ENCODE results near the gene GATA1.

The GATA1 gene

GRCh38 chrX:48786341-48786800 is at the start of gene GATA1:
TSS of gene GATA1 (plus strand) at chrX:48786590. CDS start at chrX:48791110, 4,520 bp downstream.
- no peak for DNase-seq

GRCh38 chrX:48736878-48737212 is 49.5 kb upstream of the GATA1 start:
- DNase-seq, result no peak

- DNase-seq, result peak; percentile 73 to 83
Measured at GRCh38 chrX:48737213-48737938, 49.0 kb upstream of the GATA1 start.

- DNase-seq, result no peak
Measured at GRCh38 chrX:48737940-48738339, 48.5 kb upstream of the GATA1 start.

- DNase-seq, result no peak
Measured at GRCh38 chrX:48741834-48742233, 44.6 kb upstream of the GATA1 start.

- DNase-seq, result no peak
Measured at GRCh38 chrX:48745222-48745621, 41.2 kb upstream of the GATA1 start.

- no peak for DNase-seq
Measured at GRCh38 chrX:48747415-48748016, 38.9 kb upstream of the GATA1 start.

GRCh38 chrX:48749182-48749581 is 37.2 kb upstream of the GATA1 start:
- DNase-seq, result no peak

- DNase-seq, result no peak
Measured at GRCh38 chrX:48751343-48751742, 35.0 kb upstream of the GATA1 start.

- no peak for DNase-seq
Measured at GRCh38 chrX:48752498-48752897, 33.9 kb upstream of the GATA1 start.

GRCh38 chrX:48753708-48754228 is 32.6 kb upstream of the GATA1 start:
- no peak for DNase-seq

GRCh38 chrX:48754238-48754637 is 32.2 kb upstream of the GATA1 start:
- DNase-seq, result no peak

- peak in 1 of 2 experiments; percentile 0 for DNase-seq
Measured at GRCh38 chrX:48761674-48762471, 24.5 kb upstream of the GATA1 start, which contains the start of gene GLOD5. TSS of gene GLOD5 (plus strand) at chrX:48761747. CDS start at chrX:48761791, 44 bp downstream.

- DNase-seq, result no peak
Measured at GRCh38 chrX:48769230-48769629, 17.2 kb upstream of the GATA1 start.

- DNase-seq, result no peak
Measured at GRCh38 chrX:48770296-48770695, 16.1 kb upstream of the GATA1 start.

- DNase-seq, result no peak
Measured at GRCh38 chrX:48772602-48773001, 13.8 kb upstream of the GATA1 start.

- DNase-seq, result no peak
Measured at GRCh38 chrX:48776818-48777439, 9.5 kb upstream of the GATA1 start.

GRCh38 chrX:48779399-48779798 is 7.0 kb upstream of the GATA1 start:
- no peak for DNase-seq

- DNase-seq, result no peak
Measured at GRCh38 chrX:48781705-48782104, 4.7 kb upstream of the GATA1 start.

GRCh38 chrX:48782216-48782615 is 4.2 kb upstream of the GATA1 start:
- DNase-seq, result no peak

- no peak for DNase-seq
Measured at GRCh38 chrX:48782795-48783194, 3.6 kb upstream of the GATA1 start.

GRCh38 chrX:48784726-48785125 is 1.7 kb upstream of the GATA1 start:
- no peak for DNase-seq

GRCh38 chrX:48785186-48785539 is 1.2 kb upstream of the GATA1 start:
- no peak for DNase-seq
